SU-DHL-6 (cell line): ENCODE results near the gene EPB41L4B.

Source experiments
- H2AFZ ChIP-seq: fragments of 200-600 bp; sonication (generic); 2 replicates; pipeline ENCODE4 v1.6.1; 2014; ENCODE audit warnings: low read depth, mild to moderate bottlenecking, moderate library complexity, mixed read lengths, antibody characterized with exemption, low read length; ENCODE audit not compliant: severe bottlenecking
- H3F3A ChIP-seq: fragments of 200-600 bp; shearing (Covaris generic); 2 replicates; pipeline ENCODE4 v1.6.0; 2016; ENCODE audit warnings: antibody characterized with exemption, mild to moderate bottlenecking; ENCODE audit not compliant: insufficient read depth
- H3K27ac ChIP-seq: fragments of 200-600 bp; sonication (generic); 2 replicates; pipeline ENCODE4 v1.5.1; 2016; ENCODE audit warnings: low read depth, mild to moderate bottlenecking, low read length, moderate library complexity, mixed read lengths
- H3K27me3 ChIP-seq: fragments of 200-600 bp; sonication (generic), shearing (Covaris generic); 2 replicates; pipeline ENCODE4 v1.6.0; 2014; ENCODE audit warnings: mild to moderate bottlenecking, low read length
- H3K36me3 ChIP-seq: fragments of 200-600 bp; sonication (generic); 2 replicates; pipeline ENCODE4 v1.6.1; 2014; ENCODE audit warnings: mild to moderate bottlenecking, low read length, mixed read lengths
- H3K4me2 ChIP-seq: fragments of 300-600, 200-600 bp; shearing (Covaris generic), sonication (generic); 2 replicates; pipeline ENCODE4 v1.6.0; 2014; ENCODE audit warnings: low read length, low read depth, mild to moderate bottlenecking; ENCODE audit not compliant: poor library complexity, severe bottlenecking
- H3K4me3 ChIP-seq: fragments of 200-600 bp; sonication (generic); 2 replicates; pipeline ENCODE4 v1.5.1; 2014; ENCODE audit warnings: antibody characterized with exemption, low read length, mild to moderate bottlenecking, mixed read lengths; ENCODE audit not compliant: insufficient read depth, poor library complexity, severe bottlenecking
- H3K79me2 ChIP-seq: fragments of 200-600 bp; sonication (generic); 2 replicates; pipeline ENCODE4 v1.6.1; 2014; ENCODE audit warnings: mild to moderate bottlenecking, low read length, moderate library complexity; ENCODE audit not compliant: insufficient read depth
- H3K9ac ChIP-seq: fragments of 200-600 bp; sonication (generic); 2 replicates; pipeline ENCODE4 v1.7.0; 2014; ENCODE audit warnings: mild to moderate bottlenecking, low read length
- H3K9me2 ChIP-seq: fragments of 200-600 bp; sonication (generic); replicated peaks from 2 replicates; pipeline ENCODE4 v1.6.1; 2014; ENCODE audit warnings: low read length; ENCODE audit not compliant: insufficient read depth
- H3K9me3 ChIP-seq: fragments of 200-600 bp; sonication (generic); 2 replicates; pipeline ENCODE4 v1.6.1; 2014; ENCODE audit warnings: low read length, mixed read lengths; ENCODE audit not compliant: insufficient read depth
- H4K20me1 ChIP-seq: fragments of 200-600 bp; sonication (generic); 2 replicates; pipeline ENCODE4 v1.6.1; 2014; ENCODE audit warnings: low read depth, mild to moderate bottlenecking, antibody characterized with exemption, low read length, moderate library complexity, mixed read lengths
- EZH2phosphoT487 ChIP-seq: fragments of 200-600 bp; sonication (generic), shearing (Covaris generic); conservative IDR thresholded peaks from 2 replicates; pipeline ENCODE4 v1.6.1; 2018; ENCODE audit warnings: mild to moderate bottlenecking, antibody characterized with exemption, low read length, moderate library complexity, mixed read lengths
- TF ChIP-seq, protein P1 (sequence below): fragments of 200-600 bp; sonication (generic); IDR thresholded peaks from one replicate; pipeline ENCODE4 v1.5.1; 2017; ENCODE audit warnings: antibody characterized with exemption, mild to moderate bottlenecking, low read length, moderate library complexity; ENCODE audit not compliant: insufficient read depth, poor library complexity, severe bottlenecking

EPB41L4B gene

DNA sequence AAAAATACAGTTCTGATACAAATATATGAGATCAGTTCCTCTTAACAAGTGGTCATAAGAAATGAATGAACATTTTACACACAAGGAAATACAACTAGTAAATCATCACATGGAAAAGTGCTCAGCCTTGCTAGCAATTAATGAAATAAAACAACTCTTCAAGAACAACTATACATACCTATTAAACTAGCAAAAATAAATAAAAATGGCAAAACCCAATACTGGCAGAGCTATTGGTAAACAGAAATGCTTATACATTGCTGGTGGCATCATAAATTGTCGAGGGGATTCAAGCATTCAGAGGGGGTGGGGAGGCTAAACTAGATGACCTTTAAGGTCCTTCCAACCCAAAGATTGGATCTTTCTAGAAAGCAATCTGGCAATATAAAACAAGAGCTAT lies 147.9 kb downstream of the EPB41L4B start:
- Histone ChIP-seq H3K9ac (no peak overlapping the region), H3K27me3 (no peaks in the 10 kb centered on the region), H3K9me2 (no peaks in the 10 kb centered on the region), H2AFZ (no peak overlapping the region), H3K4me3 (no peak overlapping the region), H3K79me2 (no peaks in the 10 kb centered on the region), H3K36me3 (no peaks in the 10 kb centered on the region), H3K4me2 (no peak overlapping the region), H3K9me3 (no peaks in the 10 kb centered on the region), H3F3A (no peaks in the 10 kb centered on the region), H4K20me1 (no peaks in the 10 kb centered on the region), H3K27ac (no peak overlapping the region)
- TF ChIP-seq, protein P1, sequence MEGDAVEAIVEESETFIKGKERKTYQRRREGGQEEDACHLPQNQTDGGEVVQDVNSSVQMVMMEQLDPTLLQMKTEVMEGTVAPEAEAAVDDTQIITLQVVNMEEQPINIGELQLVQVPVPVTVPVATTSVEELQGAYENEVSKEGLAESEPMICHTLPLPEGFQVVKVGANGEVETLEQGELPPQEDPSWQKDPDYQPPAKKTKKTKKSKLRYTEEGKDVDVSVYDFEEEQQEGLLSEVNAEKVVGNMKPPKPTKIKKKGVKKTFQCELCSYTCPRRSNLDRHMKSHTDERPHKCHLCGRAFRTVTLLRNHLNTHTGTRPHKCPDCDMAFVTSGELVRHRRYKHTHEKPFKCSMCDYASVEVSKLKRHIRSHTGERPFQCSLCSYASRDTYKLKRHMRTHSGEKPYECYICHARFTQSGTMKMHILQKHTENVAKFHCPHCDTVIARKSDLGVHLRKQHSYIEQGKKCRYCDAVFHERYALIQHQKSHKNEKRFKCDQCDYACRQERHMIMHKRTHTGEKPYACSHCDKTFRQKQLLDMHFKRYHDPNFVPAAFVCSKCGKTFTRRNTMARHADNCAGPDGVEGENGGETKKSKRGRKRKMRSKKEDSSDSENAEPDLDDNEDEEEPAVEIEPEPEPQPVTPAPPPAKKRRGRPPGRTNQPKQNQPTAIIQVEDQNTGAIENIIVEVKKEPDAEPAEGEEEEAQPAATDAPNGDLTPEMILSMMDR: no peak
- TF ChIP-seq EZH2phosphoT487: no peak

DNA sequence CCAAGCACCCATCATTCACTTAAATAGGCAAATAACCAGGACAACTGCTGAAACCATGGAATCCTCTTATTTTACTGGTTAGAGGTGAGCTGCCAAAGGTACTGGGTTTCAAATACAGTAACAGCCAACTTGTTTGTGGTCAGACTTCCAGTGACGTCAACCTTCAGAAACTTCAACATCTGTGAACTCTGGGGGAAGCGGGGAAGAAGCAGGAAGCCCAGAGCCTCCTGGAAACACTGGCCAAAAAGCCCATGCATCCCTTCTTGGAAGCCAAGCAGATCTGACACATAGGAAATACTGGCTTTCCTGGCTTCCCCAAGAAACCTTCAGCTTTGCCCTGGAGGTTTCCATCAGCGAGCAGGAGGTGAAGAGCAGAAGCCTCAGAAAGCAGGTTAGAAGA lies 148.9 kb downstream of the EPB41L4B start:
- Histone ChIP-seq H2AFZ (no peak overlapping the region), H3K4me2 (no peak overlapping the region), H3K36me3 (no peaks in the 10 kb centered on the region), H3K79me2 (no peaks in the 10 kb centered on the region), H3K4me3 (no peak overlapping the region), H3K9me2 (no peaks in the 10 kb centered on the region), H3K27ac (no peak overlapping the region), H4K20me1 (no peaks in the 10 kb centered on the region), H3K9me3 (no peaks in the 10 kb centered on the region), H3K27me3 (no peaks in the 10 kb centered on the region), H3F3A (no peaks in the 10 kb centered on the region), H3K9ac (no peak overlapping the region)
- no peak for TF ChIP-seq EZH2phosphoT487
- TF ChIP-seq, protein P1: no peak

DNA sequence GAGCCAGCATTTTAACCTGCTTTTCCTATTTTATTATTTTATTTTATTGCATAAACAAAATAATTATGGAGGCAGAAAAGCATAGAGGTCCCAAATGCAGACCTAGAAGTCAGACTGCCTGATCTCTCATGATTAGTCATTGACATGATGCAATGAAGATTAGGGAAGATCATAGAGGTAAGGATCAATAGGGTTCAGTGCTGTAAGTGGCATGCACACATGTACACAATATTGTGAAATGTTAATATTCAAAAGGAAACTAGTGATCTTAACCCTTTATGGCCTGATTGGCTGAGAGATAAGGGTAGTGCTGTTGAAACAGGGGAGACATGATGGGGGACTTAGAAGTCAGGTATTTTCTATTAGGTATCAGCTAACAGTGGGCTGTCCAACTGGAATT lies 152.7 kb downstream of the EPB41L4B start:
- Histone ChIP-seq H3F3A (no peaks in the 10 kb centered on the region), H3K4me2 (no peak overlapping the region), H3K9me3 (no peaks in the 10 kb centered on the region), H3K36me3 (no peaks in the 10 kb centered on the region), H3K9ac (no peak overlapping the region), H3K9me2 (no peaks in the 10 kb centered on the region), H3K27ac (no peak overlapping the region), H4K20me1 (no peaks in the 10 kb centered on the region), H3K4me3 (no peak overlapping the region), H3K27me3 (no peaks in the 10 kb centered on the region), H2AFZ (no peak overlapping the region), H3K79me2 (no peaks in the 10 kb centered on the region)
- TF ChIP-seq, protein P1: no peak
- TF ChIP-seq EZH2phosphoT487: no peak
